Measurements from ENCODE around the gene MAN2A1.

GRCh38 chr5:109759306-109759705 is 69.6 kb downstream of the MAN2A1 start:
- TF ChIP-seq CTCF (conservative IDR thresholded peaks at IDR 0.05; ENCODE audit: low read depth, low read length) (no peak), EZH2 (IDR thresholded peaks at IDR 0.05; ENCODE audit: low read length, unreplicated experiment) (no peak), EZH2phosphoT487 (IDR thresholded peaks at IDR 0.05; ENCODE audit: borderline replicate concordance, low read length) (no peak)
